Esophagus squamous epithelium (tissue), 5 donors: ENCODE results near the gene FBXO33. TPM values are rescaled to one million over a fixed set of nuclear protein-coding genes. Genes with fewer than 3 reads are reported as not detected.

Source experiments
- DNase-seq: peaks from one replicate; lab custom pipeline; 2025; lab: John Stamatoyannopoulos, UW
- H3K27ac ChIP-seq, 4 donors: fragments of 200-600 bp; sonication (generic); one replicate each; pipeline ENCODE4 v1.5.1; 2016 to 2019; ENCODE audit warnings: mild to moderate bottlenecking in 1 of 4
- H3K27me3 ChIP-seq, 4 donors: fragments of 200-600 bp; sonication (generic); 1 replicate in 3 of 4; 2 replicates in 1 of 4; pipeline versions ENCODE4 v1.5.1 to v1.6.0; 2017 to 2021; ENCODE audit warnings: antibody characterized with exemption in 1 of 4
- H3K36me3 ChIP-seq, 3 donors: fragments of 200-600 bp; sonication (generic); one replicate each; pipeline ENCODE4 v1.5.1; 2016 to 2019
- H3K4me1 ChIP-seq, 3 donors: fragments of 200-600 bp; sonication (generic); one replicate each; pipeline ENCODE4 v1.5.1; 2017 to 2019
- H3K4me3 ChIP-seq, 4 donors: fragments of 200-600 bp; sonication (generic); 1 replicate in 3 of 4; 2 replicates in 1 of 4; pipeline ENCODE4 v1.5.1; 2016 to 2019; ENCODE audit warnings: mild to moderate bottlenecking in 2 of 4, moderate library complexity in 1 of 4
- H3K9me3 ChIP-seq, 3 donors: fragments of 200-600 bp; sonication (generic); one replicate each; pipeline ENCODE4 v1.5.1; 2016 to 2019
- CTCF ChIP-seq, 6 experiments: fragments of 450-650 bp in 4 of 6; fragments of 200-600 bp in 2 of 6; sonication (generic) in 2 of 6; IDR thresholded peaks; one replicate each; pipeline ENCODE4 v1.5.1; 2016 to 2019; ENCODE audit warnings: antibody characterized with exemption in 6 of 6, mild to moderate bottlenecking in 4 of 6, moderate library complexity in 4 of 6
- POLR2A ChIP-seq, 4 donors: fragments of 450-650 bp; IDR thresholded peaks; one replicate each; pipeline ENCODE4 v1.6.1; 2017; ENCODE audit warnings: antibody characterized with exemption in 4 of 4, mild to moderate bottlenecking in 4 of 4, moderate library complexity in 3 of 4
- WGBS, 2 donors: methylation state at CpG; one replicate each; pipeline ENCODE4 v1.1.5; 2018; 5-methylcytosine and 5-hydroxymethylcytosine counted together
- intact Hi-C: fragments of 100-400 bp; cut with DNase I; formaldehyde crosslinking; loops from one replicate; pipeline ENCODE4 v1.15.0; 2022
- total RNA-seq, 4 donors: library from RNA; depleted of rRNA; stranded (reverse); fragments of >200 nt; gene quantifications; one replicate each; pipeline ENCODE4 v1.1.0, GENCODE V29; 2016
- donor health status: DM: yes; HTN: yes; CAD: no.

FBXO33 gene
- total RNA-seq, 4 donors from 2014 or later = 4.8 to 10.1 (median 9.0) TPM

GRCh38 chr14:39459795-39460478, 27.7 kb upstream of the FBXO33 start:
- Histone ChIP-seq H3K4me3 (no peak overlapping the region), H3K36me3 (no peaks in the 10 kb centered on the region), H3K27ac (no peak overlapping the region), H3K9me3 (no peaks in the 10 kb centered on the region), H3K4me1 (no peaks in the 10 kb centered on the region), H3K27me3 (no peaks in the 10 kb centered on the region)
- intact Hi-C loops = no loop called here
- DNase-seq = no peak
- TF ChIP-seq CTCF (IDR thresholded peaks at IDR 0.05) (no peak), POLR2A (IDR thresholded peaks at IDR 0.05) (no peak)
- WGBS, 2 donors = 67% methylated on average over 1 of the region's 1 CpG

GRCh38 chr14:39456702-39457250, 24.5 kb upstream of the FBXO33 start:
- Histone ChIP-seq H3K4me3 (no peak overlapping the region), H3K9me3 (no peaks in the 10 kb centered on the region), H3K36me3 (no peaks in the 10 kb centered on the region), H3K4me1 (no peaks in the 10 kb centered on the region), H3K27ac (no peak overlapping the region), H3K27me3 (no peaks in the 10 kb centered on the region)
- DNase-seq = no peak
- TF ChIP-seq CTCF (IDR thresholded peaks at IDR 0.05) (no peak), POLR2A (IDR thresholded peaks at IDR 0.05) (no peak)
- intact Hi-C loops = no loop called here

GRCh38 chr14:39454906-39455539, 22.8 kb upstream of the FBXO33 start:
- TF ChIP-seq CTCF (IDR thresholded peaks at IDR 0.05) (no peak), POLR2A (IDR thresholded peaks at IDR 0.05) (no peak)
- intact Hi-C loops = no loop called here
- Histone ChIP-seq H3K4me1 (no peaks in the 10 kb centered on the region), H3K9me3 (no peaks in the 10 kb centered on the region), H3K27me3 (no peaks in the 10 kb centered on the region), H3K27ac (no peak overlapping the region), H3K4me3 (no peak overlapping the region), H3K36me3 (no peaks in the 10 kb centered on the region)
- 51 to 59% methylated on average over 2 of the region's 2 CpGs for WGBS, 2 donors
- no peak for DNase-seq

GRCh38 chr14:39452680-39453079, 20.4 kb upstream of the FBXO33 start:
- 85 to 89% methylated on average over 2 of the region's 2 CpGs for WGBS, 2 donors
- intact Hi-C loops = no loop called here
- Histone ChIP-seq H3K9me3 (no peaks in the 10 kb centered on the region), H3K4me1 (no peaks in the 10 kb centered on the region), H3K27me3 (no peaks in the 10 kb centered on the region), H3K4me3 (no peak overlapping the region), H3K36me3 (no peaks in the 10 kb centered on the region), H3K27ac (no peak overlapping the region)
- no peak for DNase-seq
- TF ChIP-seq POLR2A (IDR thresholded peaks at IDR 0.05) = no peak
- no peak for TF ChIP-seq CTCF (IDR thresholded peaks at IDR 0.05)

- Histone ChIP-seq H3K4me3 (no peak overlapping the region), H3K27ac (no peak overlapping the region), H3K27me3 (no peaks in the 10 kb centered on the region), H3K4me1 (no peaks in the 10 kb centered on the region), H3K9me3 (no peaks in the 10 kb centered on the region), H3K36me3 (no peaks in the 10 kb centered on the region)
- intact Hi-C loops = no loop called here
- TF ChIP-seq CTCF (IDR thresholded peaks at IDR 0.05) = no peak
- TF ChIP-seq POLR2A (IDR thresholded peaks at IDR 0.05) = no peak
- DNase-seq = no peak
- WGBS, 2 donors = 67 to 75% methylated on average over 2 of the region's 2 CpGs
Observed at GRCh38 chr14:39451811-39452210, 19.6 kb upstream of the FBXO33 start.
